Stimulated activated CD4-positive, alpha-beta T cell treated with anti-CD3 and anti-CD28 coated beads, Interleukin-12 subunit alpha, Interleukin-12 subunit beta, amount 100 ng/mL, for 48 hours (primary cell): ENCODE measurements around the gene NCBP1.
"Not testable (repeated sequence)": the region's sequence is repeated elsewhere in the genome, so short reads cannot be mapped to it uniquely, and the experiment has no call there.

Source experiments
- DNase-seq, 3 donors: peaks; one replicate each; pipeline ENCODE4 v3.0.0-alpha.2; 2020; ENCODE audit warnings: low read depth in 2 of 3, low spot score in 1 of 3

Gene NCBP1, protein sequence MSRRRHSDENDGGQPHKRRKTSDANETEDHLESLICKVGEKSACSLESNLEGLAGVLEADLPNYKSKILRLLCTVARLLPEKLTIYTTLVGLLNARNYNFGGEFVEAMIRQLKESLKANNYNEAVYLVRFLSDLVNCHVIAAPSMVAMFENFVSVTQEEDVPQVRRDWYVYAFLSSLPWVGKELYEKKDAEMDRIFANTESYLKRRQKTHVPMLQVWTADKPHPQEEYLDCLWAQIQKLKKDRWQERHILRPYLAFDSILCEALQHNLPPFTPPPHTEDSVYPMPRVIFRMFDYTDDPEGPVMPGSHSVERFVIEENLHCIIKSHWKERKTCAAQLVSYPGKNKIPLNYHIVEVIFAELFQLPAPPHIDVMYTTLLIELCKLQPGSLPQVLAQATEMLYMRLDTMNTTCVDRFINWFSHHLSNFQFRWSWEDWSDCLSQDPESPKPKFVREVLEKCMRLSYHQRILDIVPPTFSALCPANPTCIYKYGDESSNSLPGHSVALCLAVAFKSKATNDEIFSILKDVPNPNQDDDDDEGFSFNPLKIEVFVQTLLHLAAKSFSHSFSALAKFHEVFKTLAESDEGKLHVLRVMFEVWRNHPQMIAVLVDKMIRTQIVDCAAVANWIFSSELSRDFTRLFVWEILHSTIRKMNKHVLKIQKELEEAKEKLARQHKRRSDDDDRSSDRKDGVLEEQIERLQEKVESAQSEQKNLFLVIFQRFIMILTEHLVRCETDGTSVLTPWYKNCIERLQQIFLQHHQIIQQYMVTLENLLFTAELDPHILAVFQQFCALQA

DNA sequence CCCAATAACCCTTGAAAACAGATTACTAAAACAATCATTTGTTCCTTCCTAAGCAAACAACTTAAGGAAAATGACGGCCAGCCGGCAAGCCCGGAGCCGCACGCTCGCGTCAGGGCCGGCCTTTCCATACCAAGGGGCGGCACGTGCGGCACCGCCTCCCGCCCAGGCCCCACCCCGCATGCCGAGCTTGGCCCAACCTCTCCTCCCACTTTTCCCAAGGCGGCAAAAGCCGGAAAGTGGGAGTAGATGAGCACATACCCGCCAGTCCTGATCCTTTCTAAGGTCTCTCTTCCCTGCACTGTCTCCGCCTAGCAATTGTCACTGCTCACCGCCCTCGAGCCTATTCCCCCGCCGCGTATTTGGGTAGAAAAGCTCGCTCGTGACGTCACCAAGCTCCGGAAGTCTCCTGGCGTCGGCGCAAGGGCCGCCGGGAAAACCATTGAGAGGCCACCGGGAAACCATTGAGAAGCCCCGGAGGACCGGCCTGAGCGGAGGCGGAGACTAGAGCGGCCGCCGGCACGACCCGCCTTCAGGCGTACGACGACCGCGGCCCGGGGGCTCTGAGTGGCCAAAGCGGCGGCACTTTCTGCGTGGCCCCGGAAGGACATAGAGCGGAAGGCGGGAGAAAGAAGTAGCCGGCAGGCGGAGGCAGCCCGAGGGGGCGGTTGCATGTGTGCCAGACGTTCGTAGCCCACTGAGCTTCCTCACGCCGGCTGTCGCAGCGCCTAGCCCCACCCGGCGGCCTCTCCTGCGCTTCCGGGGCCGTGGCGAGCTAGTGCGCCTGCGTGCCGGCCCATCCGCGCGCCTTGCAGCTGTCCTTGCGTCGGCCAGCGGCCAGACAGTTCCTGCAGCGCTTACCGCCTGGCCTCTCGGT lies at the start of gene NCBP1, which contains the start of gene TSTD2:
NCBP1 (plus strand) TSS at position 837 of the 874 bp plus-strand sequence. CDS start 61 bp downstream, outside the sequence.
TSTD2 (minus strand) TSS at position 384 of the 874 bp plus-strand sequence. CDS start 5,806 bp downstream, outside the sequence.
- peak; percentile 93 to 94 (median 93) for DNase-seq

DNA sequence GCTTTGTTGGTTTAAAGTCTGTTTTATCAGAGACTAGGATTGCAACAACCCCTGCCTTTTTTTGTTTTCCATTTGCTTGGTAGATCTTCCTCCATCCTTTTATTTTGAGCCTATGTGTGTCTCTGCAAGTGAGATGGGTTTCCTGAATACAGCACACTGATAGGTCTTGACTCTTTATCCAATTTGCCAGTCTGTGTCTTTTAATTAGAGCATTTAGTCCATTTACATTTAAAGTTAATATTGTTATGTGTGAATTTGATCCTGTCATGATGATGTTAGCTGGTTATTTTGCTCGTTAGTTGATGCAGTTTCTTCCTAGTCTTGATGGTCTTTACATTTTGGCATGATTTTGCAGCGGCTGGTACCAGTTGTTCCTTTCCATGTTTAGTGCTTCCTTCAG lies 48.8 kb upstream of the NCBP1 start:
- DNase-seq: not testable (repeated sequence)

DNA sequence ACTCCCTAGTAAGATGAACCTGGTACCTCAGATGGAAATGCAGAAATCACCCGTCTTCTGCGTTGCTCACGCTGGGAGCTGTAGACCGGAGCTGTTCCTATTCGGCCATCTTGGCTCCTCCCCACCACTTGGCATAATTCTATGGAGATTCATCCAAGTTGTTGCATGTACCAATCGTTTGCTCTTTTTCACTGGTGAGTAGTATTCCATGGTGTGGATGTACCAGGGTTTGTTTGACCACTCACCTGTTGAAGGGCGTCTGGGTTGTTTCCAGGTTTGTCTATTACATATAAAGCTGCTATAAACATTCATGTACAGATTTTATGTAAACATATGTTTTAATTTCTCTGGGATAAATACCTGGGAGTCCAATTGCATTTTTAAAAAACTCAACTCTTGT lies 46.7 kb upstream of the NCBP1 start:
- not testable (repeated sequence) for DNase-seq

DNA sequence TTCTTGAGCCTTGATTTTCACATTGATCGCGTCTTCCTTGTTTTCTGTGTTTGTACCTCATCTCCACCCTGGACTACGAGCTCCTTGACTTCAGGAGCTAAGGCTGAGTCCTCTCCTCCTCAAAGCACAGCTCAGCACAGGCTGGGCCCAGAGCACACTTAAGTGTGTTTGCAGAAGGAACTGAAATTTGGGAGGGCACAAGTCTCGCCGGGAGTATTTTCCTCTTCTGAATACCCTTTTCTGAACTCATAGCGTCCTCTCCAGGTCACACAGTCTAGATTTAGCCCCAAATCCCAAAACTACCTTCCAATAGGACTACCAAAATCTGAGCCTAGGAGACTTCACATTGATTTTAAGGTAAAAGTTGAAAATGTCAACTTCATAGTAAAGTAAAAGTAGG lies 42.1 kb upstream of the NCBP1 start:
- DNase-seq: no peak

DNA sequence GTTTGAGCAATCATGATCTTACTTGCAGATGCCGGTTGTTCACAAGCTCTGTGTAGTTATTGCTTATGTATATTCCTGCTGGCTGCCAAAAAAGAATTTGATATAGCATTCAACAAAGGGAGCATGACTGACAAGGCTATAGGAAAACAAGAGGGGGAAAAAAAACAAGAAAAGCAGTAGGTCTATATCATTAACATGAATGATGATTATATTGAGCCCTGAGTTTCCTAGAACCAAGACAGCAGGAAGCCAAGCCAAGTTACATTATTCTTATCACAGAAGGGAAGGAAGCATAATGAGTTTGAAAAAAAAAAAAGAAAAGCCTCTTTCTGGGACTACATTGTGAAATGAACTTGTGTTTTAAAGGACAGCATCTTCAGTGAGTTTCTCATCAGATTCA lies 41.5 kb upstream of the NCBP1 start:
- DNase-seq: no peak

DNA sequence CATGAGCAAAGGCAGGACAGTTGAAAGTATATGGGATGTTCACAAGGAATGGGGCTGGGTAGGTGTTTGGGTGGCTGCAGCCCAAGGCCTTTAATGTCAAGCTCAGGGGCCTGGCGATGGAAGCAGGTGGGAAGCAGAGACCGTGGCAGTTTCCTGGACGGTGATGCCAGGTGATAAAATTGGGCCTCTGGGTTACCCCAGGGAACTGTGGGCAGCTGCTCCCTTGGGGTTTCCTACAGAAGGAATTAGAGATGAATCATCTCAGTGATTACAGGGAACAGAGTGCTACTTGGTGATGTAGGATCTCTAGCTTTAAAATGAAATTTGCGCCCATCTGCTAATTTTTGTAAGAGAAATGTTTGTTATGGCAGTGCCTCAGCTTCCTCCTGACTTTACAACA lies 39.7 kb upstream of the NCBP1 start:
- DNase-seq: no peak

DNA sequence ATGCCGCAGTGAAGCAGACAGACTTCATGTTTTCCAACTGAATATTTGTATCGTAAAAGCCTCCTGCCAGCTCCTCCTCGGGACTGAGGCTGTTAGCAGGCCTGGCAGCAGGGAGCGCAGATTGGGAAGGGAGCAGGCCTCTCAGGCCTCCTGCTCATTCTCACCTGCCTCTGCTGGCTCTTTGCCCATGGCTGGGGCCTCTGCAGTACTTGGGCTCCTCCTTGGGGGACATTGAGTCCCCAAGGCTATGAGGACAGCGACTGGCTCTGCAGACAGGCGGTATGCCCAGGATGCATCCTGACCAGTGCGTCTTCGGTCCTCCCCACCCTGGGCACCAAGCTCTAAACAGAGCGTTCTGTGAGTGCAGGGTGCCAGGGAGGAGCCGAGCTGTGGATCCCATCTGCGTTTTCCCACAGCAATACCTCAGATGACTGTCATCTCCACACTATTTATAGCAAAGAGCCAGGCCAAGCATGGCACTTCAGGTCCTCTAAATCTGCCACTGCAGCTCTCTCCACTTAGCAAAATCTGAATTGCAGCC lies 39.2 kb upstream of the NCBP1 start:
- DNase-seq: no peak

DNA sequence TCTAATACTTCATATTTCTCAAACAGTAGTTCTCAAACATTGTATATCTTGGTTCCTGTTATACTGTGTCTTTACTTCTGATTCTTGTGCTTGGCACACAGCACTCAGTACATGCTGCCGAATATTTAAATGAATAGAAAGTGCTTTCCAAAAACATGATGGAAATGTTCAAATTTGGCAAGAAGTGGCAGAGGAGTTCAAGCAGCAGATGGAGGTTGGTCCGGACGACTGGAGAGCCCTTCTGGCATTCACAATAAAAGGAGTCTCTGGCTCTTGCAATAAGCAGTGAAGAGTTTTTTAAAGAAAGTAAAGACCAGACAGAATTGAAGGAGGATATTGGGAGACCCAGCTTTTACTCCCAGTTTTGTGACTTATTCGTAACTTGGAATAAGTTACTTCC lies 36.7 kb upstream of the NCBP1 start:
- no peak for DNase-seq

DNA sequence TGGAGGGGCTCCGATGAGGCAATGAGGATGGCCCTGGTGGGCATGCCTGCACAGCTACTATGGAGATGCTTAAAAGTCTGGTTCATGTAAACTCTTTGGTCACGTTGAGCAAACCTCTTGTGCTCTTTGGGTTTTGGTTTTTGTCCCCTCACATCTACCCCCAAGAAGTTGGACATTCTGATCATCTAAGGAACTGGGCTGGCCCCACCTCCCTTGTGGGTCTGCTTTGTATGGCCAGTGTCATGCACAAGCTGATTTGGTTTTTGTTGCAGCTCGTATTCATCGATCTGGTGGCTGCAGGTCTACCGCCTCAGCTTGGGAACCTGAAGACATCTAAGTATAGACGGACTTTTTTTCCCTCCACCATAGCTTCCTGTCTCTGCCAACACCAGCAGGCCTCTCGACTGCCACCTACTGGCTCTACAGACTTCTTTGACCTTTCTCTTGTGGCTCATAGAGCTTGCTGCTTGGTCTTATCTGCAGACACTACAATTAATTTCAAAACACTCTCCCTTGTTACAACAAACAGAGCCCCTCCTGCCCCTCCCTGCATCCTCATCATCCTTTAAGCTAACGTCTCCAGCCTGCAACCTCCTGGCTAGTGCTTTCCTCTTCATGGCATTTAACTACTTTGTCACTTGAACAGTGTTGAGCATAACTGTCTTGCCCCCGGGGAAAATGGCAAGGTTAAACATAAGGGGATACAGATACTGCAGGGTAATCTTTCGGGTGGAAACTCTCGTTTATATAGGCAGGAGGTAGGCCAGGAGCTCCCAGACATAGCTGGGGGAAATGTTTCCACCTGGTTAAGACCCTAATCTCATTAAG lies 34.9 kb upstream of the NCBP1 start:
- DNase-seq: peak; percentile 44 to 76 (median 57)

DNA sequence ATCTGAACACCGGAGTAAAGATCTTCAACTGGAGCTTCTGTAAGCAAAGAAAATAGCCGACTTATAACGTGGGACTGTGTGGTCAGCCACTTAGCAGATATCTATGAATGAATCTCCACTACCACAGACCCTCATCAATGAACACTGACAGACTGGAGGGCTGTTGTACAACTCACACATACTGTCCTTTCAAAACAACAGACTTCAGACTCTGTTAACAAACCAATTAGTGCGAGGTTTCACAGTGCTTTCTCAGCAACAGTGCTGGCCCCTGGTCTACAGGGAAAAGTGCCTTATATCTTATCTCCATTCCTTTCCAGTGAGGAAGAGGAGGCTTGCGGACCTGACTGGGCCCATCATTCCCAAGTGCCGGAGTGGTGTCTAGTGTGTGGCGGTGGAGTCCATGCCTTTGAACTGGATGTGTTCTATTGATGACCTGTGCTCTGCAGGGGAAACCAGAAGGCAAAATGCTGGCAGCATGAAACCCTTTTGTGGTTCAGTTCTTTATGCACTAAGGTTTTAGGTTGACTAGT lies 34.2 kb upstream of the NCBP1 start:
- DNase-seq: no peak

DNA sequence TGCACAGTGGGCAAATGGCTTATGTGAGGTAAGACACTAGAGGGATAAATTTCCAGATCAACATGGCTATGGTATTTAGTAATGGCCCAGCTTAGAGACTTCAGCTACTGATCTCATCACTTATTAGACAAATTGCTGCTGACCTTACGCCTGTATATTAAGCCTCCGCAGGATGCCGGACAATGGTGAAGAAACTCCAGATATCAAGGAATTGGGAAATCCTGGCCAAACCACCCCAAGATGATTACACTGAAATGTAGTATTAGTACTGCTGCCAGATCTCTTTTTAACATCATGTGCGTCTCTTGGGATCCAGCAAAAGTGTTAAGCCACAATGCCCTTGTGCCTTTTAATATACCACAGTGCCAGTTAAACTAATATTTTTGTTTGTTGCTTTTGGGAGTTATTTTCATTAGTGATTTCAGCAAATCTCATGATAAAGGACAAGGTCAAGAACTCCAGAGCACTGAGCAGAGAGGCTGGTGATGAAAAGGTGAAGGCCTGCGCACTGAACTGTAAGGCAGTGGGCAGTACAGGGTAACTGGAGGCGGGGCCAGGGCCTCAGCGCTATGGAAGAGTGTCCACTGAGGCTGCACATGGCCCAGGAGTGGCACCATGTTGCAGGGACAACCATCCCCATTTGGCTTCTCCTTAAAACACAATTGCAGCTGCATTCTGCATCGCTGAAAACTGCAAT lies 32.9 kb upstream of the NCBP1 start:
- DNase-seq: no peak

DNA sequence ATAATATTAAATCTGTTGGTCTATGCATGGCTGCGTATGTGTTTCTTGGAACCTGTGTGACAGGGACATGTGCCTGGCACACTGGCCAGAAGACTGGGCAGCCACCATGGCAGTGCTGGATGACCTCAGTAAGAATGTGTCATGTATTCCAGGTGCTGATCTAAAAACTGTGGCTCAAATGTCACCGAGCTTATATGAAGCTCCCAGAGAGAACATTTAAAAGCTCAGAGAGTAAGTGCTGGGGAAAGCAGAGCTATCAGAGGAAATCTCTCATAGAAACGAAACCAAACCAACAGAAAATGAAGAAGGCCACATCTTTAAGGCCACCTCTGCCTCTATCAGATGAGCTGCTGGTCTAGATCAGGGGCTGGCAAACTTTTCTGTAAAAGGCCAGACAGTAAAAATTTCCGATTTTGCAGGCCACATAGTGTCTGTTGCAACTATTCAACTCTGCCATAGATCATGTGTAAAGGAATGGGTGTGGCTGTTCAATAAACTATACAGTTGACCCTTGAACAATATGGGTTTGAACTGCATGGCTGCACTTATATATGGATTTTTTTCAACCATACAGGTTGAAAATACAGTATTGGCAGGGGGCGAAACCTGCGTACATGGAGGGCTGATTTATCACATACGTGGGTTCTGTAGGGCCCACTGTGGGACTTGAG lies 32.3 kb upstream of the NCBP1 start:
- no peak for DNase-seq

DNA sequence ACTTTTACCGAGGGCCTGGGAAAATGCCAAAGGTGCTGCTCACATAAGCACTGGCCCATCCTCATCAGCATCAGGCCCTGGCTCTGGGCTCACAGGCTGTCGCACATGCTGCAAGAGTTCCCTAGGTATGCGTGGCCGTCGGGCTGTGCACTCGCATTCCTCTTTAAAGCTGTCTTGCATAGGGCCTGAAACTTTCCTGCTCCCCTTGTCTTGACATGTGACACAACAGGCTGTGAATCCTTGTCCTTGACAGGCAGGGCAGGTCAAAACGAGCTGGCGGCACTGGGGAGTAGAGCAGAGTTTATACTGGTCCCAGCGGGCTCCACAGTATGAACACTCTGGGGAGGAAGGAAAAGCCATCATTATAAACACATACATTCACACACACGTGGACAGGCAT lies 31.2 kb upstream of the NCBP1 start:
- DNase-seq: no peak

DNA sequence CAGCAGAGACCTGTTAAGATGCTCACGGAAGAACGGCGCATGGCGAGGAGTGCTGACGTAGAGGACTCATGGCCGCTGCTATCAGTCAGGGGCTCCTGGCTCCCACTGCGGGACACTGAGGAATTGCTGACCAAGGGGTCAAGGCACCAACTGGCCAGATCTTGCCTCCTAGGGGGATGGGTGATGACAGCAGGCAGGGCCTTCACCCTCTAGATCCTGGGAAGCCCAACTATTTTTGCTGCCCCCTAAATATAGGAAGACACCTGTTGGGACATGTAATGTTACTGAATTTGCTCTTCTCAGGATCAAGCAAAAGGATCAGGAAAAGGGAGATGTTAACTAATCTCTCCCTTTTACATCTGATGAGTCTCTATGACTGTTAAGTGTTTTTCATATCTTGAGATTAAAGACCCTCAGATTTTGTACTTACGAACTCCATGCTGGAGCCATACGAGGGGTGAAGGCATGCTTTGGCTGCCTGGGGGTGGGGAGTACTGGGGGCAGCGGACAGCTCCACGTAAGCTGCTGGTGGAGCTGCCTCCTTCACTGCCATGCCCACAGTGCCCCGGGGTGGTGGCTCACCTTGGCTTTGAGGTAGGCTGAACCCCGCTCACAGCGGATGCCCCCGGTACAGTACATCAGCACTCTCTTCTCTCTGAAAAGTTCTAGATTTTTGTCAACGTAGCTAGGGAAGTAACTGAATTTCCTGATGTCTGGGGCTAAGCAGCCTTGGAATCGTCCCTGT lies 28.5 kb upstream of the NCBP1 start:
- no peak for DNase-seq

DNA sequence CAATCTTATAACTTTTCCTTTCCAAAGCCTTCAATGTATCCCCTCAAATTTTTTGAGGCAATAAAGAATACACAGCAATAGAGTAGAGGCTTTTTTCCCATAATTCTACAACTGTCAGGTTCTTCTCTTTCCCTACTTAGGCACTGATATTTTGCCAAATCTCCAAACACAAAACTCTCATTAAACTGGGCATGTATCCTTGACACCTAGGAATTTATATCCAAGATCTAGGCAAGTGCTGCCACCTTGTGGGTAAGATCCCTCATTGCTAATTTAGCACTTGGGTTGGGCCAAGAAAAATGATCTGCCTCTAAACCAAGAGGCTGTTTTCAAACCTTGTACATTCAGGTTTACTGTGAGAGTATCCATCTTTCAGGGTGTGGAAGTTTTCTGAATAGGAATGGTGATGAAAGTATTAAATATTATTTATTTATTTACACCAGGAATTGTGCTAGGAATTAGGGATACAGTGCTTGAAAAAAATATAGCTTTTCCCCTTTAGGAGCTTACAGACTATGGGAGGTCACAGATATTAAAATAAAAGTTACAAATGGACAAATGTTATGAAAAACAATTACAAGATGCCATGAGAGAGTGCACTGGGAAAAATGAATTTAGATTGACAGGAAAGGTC lies 18.1 kb upstream of the NCBP1 start:
- peak; percentile 20 to 57 (median 41) for DNase-seq

DNA sequence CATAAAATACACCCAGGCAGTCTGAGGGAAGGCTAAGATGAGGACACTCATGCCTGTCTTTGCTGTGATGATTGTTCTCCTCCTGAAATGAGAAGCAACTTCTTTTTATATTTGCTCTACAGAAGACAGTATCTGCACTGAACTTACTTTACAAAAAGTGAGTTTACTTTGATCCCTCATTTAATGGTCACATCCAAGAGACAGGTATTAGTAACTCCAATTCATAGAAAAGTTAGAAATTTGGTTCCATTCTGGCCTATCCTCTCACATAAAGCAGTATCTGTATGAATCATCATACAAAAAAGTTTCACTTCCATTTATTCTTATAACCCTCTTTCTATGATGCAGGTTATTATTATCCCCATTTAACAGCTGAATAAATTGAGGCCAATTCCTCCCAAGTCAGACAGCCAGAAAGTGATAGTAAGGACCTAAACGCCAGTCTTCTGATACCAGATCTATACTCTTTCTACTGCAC lies 15.6 kb upstream of the NCBP1 start:
- no peak for DNase-seq

DNA sequence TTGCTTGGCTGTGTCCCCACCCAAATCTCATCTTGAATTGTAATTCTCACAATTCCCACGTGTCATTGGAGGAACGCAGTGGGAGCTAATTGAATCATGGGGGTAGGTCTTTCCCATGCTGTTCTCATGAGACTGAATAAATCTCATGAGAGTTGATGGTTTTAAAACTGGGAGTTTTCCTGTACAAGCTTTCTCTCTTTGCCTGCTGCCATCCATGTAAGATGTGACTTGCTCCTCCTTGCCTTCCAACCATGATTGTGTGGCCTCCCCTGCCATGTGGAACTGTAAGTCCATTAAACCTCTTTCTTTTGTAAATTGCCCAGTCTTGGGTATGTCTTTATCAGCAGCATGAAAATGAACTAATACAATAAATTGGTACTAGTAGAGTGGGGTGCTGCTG lies 13.6 kb upstream of the NCBP1 start:
- DNase-seq: not testable (repeated sequence)
